ENCODE results near the gene RABL6. TPM values are rescaled to one million over a fixed set of nuclear protein-coding genes. Genes with fewer than 3 reads are reported as not detected.
A peak's percentile ranks its signal among the peaks of the same experiment; 100 is the strongest.
"Not testable (repeated sequence)": the region's sequence is repeated elsewhere in the genome, so short reads cannot be mapped to it uniquely, and the experiment has no call there.

RABL6 gene
- total RNA-seq, 2 experiments from 2014 or later, result 46.4 to 48.5 TPM

- H3K4me1 Mint-ChIP-seq (ENCODE audit: low read depth), result peaks cover 23% of the 10 kb centered on the region
- TF ChIP-seq, protein P1, sequence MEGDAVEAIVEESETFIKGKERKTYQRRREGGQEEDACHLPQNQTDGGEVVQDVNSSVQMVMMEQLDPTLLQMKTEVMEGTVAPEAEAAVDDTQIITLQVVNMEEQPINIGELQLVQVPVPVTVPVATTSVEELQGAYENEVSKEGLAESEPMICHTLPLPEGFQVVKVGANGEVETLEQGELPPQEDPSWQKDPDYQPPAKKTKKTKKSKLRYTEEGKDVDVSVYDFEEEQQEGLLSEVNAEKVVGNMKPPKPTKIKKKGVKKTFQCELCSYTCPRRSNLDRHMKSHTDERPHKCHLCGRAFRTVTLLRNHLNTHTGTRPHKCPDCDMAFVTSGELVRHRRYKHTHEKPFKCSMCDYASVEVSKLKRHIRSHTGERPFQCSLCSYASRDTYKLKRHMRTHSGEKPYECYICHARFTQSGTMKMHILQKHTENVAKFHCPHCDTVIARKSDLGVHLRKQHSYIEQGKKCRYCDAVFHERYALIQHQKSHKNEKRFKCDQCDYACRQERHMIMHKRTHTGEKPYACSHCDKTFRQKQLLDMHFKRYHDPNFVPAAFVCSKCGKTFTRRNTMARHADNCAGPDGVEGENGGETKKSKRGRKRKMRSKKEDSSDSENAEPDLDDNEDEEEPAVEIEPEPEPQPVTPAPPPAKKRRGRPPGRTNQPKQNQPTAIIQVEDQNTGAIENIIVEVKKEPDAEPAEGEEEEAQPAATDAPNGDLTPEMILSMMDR (IDR thresholded peaks at IDR 0.05), result peak; percentile 65
- H3K9me3 Mint-ChIP-seq; H3K36me3 Mint-ChIP-seq (ENCODE audit: low read depth); H3K36me3 ChIP-seq (ENCODE audit: insufficient read depth, low read length); H3K27ac ChIP-seq (ENCODE audit: low read depth in 1 of 2, low read length in 2 of 2); H3K27ac Mint-ChIP-seq: not testable (repeated sequence)
- peaks cover 0 to 15% of the 10 kb centered on the region in 2 experiments for H3K9me3 ChIP-seq (ENCODE audit: control insufficient read depth in 1 of 2, insufficient read depth in 1 of 2, low read length in 2 of 2)
- peak; percentile 12 for ATAC-seq (ENCODE audit: poor library complexity)
- intact Hi-C loops (cut with DNase I, micrococcal nuclease), result loop anchor here (2.0 to 10.0 kb wide), 3 partner anchors 39 to 191 kb away; partner anchors contain the start of genes C8G (in 1 of the 2) and FBXW5 (in 1 of the 2)
- CTCF ChIA-PET, result interaction anchor here (0.7 to 3.2 kb wide), 2 partner anchors 148 to 191 kb away, joined by 3 to 20 read pairs; partner anchors contain the start of gene PAXX
- peak overlapping the region; percentile 75 for H3K4me3 Mint-ChIP-seq
- peaks cover 62% of the 10 kb centered on the region for H3K4me1 ChIP-seq (ENCODE audit: insufficient read depth, low read length)
- POLR2A ChIA-PET, result interaction anchor here (1.6 to 2.7 kb wide), 2 partner anchors 36 to 38 kb away, joined by 4 to 11 read pairs; partner anchors contain the start of gene RABL6
- peaks cover 15 to 24% of the 10 kb centered on the region in 2 experiments for H3K27me3 ChIP-seq (ENCODE audit: control insufficient read depth in 1 of 2, insufficient read depth in 2 of 2, low read length in 2 of 2)
- peaks cover 30% of the 10 kb centered on the region for H3K27me3 Mint-ChIP-seq
- peak overlapping the region; percentile 24 for H3K4me3 ChIP-seq (ENCODE audit: low read length)
- DNase-seq, result peak; percentile 37 to 73 (median 54)
These were observed 36.3 kb downstream of the RABL6 start for GRCh38 chr9:136843801-136844740.

GRCh38 chr9:136844761-136845464 is 37.2 kb downstream of the RABL6 start:
- Histone ChIP-seq H3K4me1 (ENCODE audit: insufficient read depth, low read length) (peaks cover 66% of the 10 kb centered on the region), H3K9me3 (ENCODE audit: control insufficient read depth in 1 of 2, insufficient read depth in 1 of 2, low read length in 2 of 2) (peaks cover 0 to 15% of the 10 kb centered on the region in 2 experiments), H3K36me3 (ENCODE audit: insufficient read depth, low read length) (no peaks in the 10 kb centered on the region), H3K27ac (ENCODE audit: low read depth in 1 of 2, low read length in 2 of 2) (no peak overlapping the region), H3K4me3 (ENCODE audit: low read length) (no peak overlapping the region), H3K27me3 (ENCODE audit: control insufficient read depth in 1 of 2, insufficient read depth in 2 of 2, low read length in 2 of 2) (peaks cover 15 to 24% of the 10 kb centered on the region in 2 experiments)
- TF ChIP-seq, protein P1 (IDR thresholded peaks at IDR 0.05), result no peak
- Mint-ChIP-seq H3K4me3 (peak overlapping the region; percentile 51), H3K9me3 (no peaks in the 10 kb centered on the region), H3K4me1 (ENCODE audit: low read depth) (peaks cover 23% of the 10 kb centered on the region), H3K27ac (no peak overlapping the region), H3K27me3 (peaks cover 33% of the 10 kb centered on the region), H3K36me3 (ENCODE audit: low read depth) (peaks cover 10% of the 10 kb centered on the region)
- ChIA-PET POLR2A (interaction anchor here (0.6 to 1.6 kb wide), 2 partner anchors 37 to 41 kb away, joined by 3 to 4 read pairs; partner anchors contain the start of gene TRAF2), CTCF (no interaction called here)
- DNase-seq, result peak in 1 of 14 experiments; percentile 35
- intact Hi-C loops (cut with DNase I, micrococcal nuclease), result loop anchor here (2.0 to 10.0 kb wide), 3 partner anchors 38 to 190 kb away; partner anchors contain the start of genes C8G (in 1 of the 2), FBXW5 (in 1 of the 2) and RABL6 (in 1 of the 2)
- ATAC-seq (ENCODE audit: poor library complexity), result no peak

All from CD4-positive, alpha-beta T cell (primary cell).